Endodermal cell (in vitro differentiated cells): Measurements from ENCODE around the gene KIRREL3. TPM values are rescaled to one million over a fixed set of nuclear protein-coding genes. Genes with fewer than 3 reads are reported as not detected.

ENCODE experiments used
- DNase-seq: peaks from one replicate; pipeline ENCODE4 v3.0.0-alpha.2; 2017
- H3K27ac ChIP-seq: 2 replicates; pipeline ENCODE4 v1.5.1; 2013; ENCODE audit warnings: mild to moderate bottlenecking, low read depth, low read length, moderate library complexity
- H3K27me3 ChIP-seq: 2 replicates; pipeline ENCODE4 v1.6.1; 2013; ENCODE audit warnings: mild to moderate bottlenecking, low read length, moderate library complexity; ENCODE audit not compliant: insufficient read depth, control insufficient read depth, poor library complexity, severe bottlenecking
- H3K36me3 ChIP-seq: 2 replicates; pipeline ENCODE4 v1.7.0; 2013; ENCODE audit warnings: mild to moderate bottlenecking, low read length, moderate library complexity; ENCODE audit not compliant: control insufficient read depth, insufficient read depth
- H3K4me1 ChIP-seq: one replicate; pipeline ENCODE4 v1.7.0; 2013; ENCODE audit warnings: low read length; ENCODE audit not compliant: control insufficient read depth, insufficient read depth
- H3K4me3 ChIP-seq: 2 replicates; pipeline ENCODE4 v1.5.1; 2013; ENCODE audit warnings: mild to moderate bottlenecking, low read length, moderate library complexity
- H3K9ac ChIP-seq: 2 replicates; pipeline ENCODE4 v1.6.1; 2013; ENCODE audit warnings: mild to moderate bottlenecking, low read length, moderate library complexity; ENCODE audit not compliant: poor library complexity, severe bottlenecking; ENCODE audit errors: extremely low read depth
- H3K9me3 ChIP-seq: 2 replicates; pipeline ENCODE4 v1.6.1; 2013; ENCODE audit warnings: mild to moderate bottlenecking, low read length, moderate library complexity; ENCODE audit not compliant: control insufficient read depth
- H3K27ac Mint-ChIP-seq: 2 replicates; pipeline ENCODE4 v1.8.0; 2020; ENCODE audit warnings: mixed read lengths
- H3K27me3 Mint-ChIP-seq: 2 replicates; pipeline ENCODE4 v1.8.0; 2021; ENCODE audit warnings: mild to moderate bottlenecking, mixed read lengths; ENCODE audit not compliant: insufficient read depth
- H3K36me3 Mint-ChIP-seq: 2 replicates; pipeline ENCODE4 v1.8.0; 2020; ENCODE audit warnings: low read depth, mixed read lengths
- H3K4me1 Mint-ChIP-seq: 2 replicates; pipeline ENCODE4 v1.8.0; 2020; ENCODE audit warnings: mixed read lengths
- H3K4me3 Mint-ChIP-seq: 2 replicates; pipeline ENCODE4 v1.8.0; 2020; ENCODE audit warnings: mild to moderate bottlenecking, moderate library complexity, mixed read lengths
- H3K9me3 Mint-ChIP-seq: 2 replicates; pipeline ENCODE4 v1.8.0; 2020; ENCODE audit warnings: mild to moderate bottlenecking, mixed read lengths
- WGBS, 2 experiments: methylation state at CpG; one replicate each; pipeline versions ENCODE4 v1.1.5 to v1.1.7; 2013; ENCODE audit warnings: missing lambda C conversion rate in 2 of 2, mixed read lengths in 1 of 2; ENCODE audit not compliant: insufficient coverage in 1 of 2, insufficient read length in 1 of 2; 5-methylcytosine and 5-hydroxymethylcytosine counted together
- total RNA-seq, 2 donors: library from RNA; stranded (reverse); fragmentation: NEBNext Ultra II Directional in 1 of 2; extraction: Animal tissue kit (Norgen Biotek cat#: 25700) in 1 of 2; gene quantifications; 2 replicates in 1 of 2; 3 replicates in 1 of 2; pipeline ENCODE4 v1.2.1, GENCODE V29; 2021
- TF ChIP-seq, protein P1 (sequence below): fragments of 200-600 bp; sonication (generic); conservative IDR thresholded peaks from 2 replicates; pipeline ENCODE4 v1.5.0; 2021; ENCODE audit warnings: antibody characterized with exemption, mild to moderate bottlenecking

The KIRREL3 gene
- total RNA-seq, 2 donors from 2014 or later = 1.1 to 1.4 TPM

DNA sequence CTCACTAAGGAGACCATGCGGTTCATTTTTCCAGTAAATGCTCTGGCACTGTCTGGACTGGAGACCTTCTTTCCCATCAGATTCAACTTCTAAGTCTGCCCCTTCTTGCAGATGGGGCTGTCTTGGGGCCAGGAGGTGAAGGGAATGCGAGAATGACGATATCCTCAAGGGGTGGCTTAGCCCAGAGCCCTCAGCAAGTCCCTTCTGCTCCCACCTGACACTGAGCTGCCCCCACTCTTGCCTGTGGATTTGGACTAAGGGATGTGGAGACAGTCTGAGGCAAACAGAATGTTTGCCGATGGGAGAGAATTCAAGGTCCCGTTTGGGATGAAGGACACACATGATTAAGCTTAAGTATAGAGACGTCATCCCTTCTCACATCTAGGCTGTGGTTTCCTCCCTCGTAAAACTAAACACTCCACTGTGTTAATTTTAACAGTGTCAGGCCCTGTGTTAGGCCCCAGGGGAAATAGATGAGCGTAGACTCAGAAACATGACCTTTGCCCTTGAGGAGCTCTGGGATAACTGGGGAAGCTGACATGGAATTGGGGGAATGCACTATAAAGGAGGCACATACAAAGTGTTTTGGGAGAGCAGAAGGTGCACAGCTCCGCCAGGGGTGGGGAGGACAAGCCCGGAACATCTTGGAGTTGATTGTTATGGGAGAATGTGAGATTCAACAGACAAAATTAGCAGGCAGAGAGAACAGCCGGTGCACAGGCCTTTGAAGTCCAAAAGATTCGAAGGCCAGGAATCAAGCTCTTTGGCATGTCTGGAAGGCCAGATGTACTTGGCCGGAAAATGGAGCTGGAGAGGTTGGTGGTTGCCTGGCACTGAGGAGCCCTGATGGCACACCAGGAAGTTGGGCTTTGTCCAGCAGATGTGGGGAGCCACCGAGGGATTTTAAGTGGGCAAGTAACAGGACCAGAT is 573.5 kb downstream of the KIRREL3 start:
- peaks cover 30% of the 10 kb centered on the region for H3K27me3 Mint-ChIP-seq
- WGBS, 2 experiments = 89 to 93% methylated on average over 11 to 14 of the region's 14 CpGs
- H3K9me3 Mint-ChIP-seq = no peaks in the 10 kb centered on the region
- no peaks in the 10 kb centered on the region for H3K36me3 Mint-ChIP-seq
- TF ChIP-seq, protein P1, sequence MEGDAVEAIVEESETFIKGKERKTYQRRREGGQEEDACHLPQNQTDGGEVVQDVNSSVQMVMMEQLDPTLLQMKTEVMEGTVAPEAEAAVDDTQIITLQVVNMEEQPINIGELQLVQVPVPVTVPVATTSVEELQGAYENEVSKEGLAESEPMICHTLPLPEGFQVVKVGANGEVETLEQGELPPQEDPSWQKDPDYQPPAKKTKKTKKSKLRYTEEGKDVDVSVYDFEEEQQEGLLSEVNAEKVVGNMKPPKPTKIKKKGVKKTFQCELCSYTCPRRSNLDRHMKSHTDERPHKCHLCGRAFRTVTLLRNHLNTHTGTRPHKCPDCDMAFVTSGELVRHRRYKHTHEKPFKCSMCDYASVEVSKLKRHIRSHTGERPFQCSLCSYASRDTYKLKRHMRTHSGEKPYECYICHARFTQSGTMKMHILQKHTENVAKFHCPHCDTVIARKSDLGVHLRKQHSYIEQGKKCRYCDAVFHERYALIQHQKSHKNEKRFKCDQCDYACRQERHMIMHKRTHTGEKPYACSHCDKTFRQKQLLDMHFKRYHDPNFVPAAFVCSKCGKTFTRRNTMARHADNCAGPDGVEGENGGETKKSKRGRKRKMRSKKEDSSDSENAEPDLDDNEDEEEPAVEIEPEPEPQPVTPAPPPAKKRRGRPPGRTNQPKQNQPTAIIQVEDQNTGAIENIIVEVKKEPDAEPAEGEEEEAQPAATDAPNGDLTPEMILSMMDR = no peak
- H3K4me1 Mint-ChIP-seq = no peaks in the 10 kb centered on the region
- no peak overlapping the region for H3K9ac ChIP-seq
- no peaks in the 10 kb centered on the region for H3K9me3 ChIP-seq
- no peak overlapping the region for H3K27ac ChIP-seq
- H3K4me1 ChIP-seq = no peaks in the 10 kb centered on the region
- H3K27me3 ChIP-seq = peaks cover 30% of the 10 kb centered on the region
- no peak overlapping the region for H3K27ac Mint-ChIP-seq
- no peak for DNase-seq
- no peak overlapping the region for H3K4me3 ChIP-seq
- no peak overlapping the region for H3K4me3 Mint-ChIP-seq
- no peaks in the 10 kb centered on the region for H3K36me3 ChIP-seq

DNA sequence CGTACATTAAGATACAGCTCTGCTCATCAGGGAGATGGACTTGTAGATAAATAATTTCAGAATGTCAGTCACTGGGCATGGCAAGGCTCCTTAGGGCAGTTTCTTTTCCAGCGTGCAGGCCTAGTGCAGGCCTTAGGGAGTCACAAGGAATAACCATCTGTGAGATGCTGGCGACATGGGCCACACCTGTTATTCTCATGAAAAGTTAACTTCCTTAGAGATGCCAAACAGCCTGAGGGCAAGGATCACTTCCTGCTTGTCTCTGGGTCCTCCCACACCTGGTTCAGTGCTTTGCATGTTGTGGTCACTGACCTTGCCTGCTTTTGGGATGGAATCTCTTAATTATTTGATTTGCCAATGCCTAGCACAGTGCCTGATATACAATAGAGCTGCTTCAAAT is 574.5 kb downstream of the KIRREL3 start:
- Histone ChIP-seq H3K9me3 (no peaks in the 10 kb centered on the region), H3K27ac (no peak overlapping the region), H3K36me3 (no peaks in the 10 kb centered on the region), H3K9ac (no peak overlapping the region), H3K4me3 (no peak overlapping the region), H3K4me1 (no peaks in the 10 kb centered on the region), H3K27me3 (peaks cover 40% of the 10 kb centered on the region)
- no peak overlapping the region for H3K4me3 Mint-ChIP-seq
- H3K27me3 Mint-ChIP-seq = peaks cover 40% of the 10 kb centered on the region
- H3K9me3 Mint-ChIP-seq = no peaks in the 10 kb centered on the region
- no peak for DNase-seq
- no peaks in the 10 kb centered on the region for H3K36me3 Mint-ChIP-seq
- peaks cover 2% of the 10 kb centered on the region for H3K4me1 Mint-ChIP-seq
- TF ChIP-seq, protein P1 = no peak
- H3K27ac Mint-ChIP-seq = no peak overlapping the region
- 93 to 98% methylated on average over 3 of the region's 3 CpGs for WGBS, 2 experiments

DNA sequence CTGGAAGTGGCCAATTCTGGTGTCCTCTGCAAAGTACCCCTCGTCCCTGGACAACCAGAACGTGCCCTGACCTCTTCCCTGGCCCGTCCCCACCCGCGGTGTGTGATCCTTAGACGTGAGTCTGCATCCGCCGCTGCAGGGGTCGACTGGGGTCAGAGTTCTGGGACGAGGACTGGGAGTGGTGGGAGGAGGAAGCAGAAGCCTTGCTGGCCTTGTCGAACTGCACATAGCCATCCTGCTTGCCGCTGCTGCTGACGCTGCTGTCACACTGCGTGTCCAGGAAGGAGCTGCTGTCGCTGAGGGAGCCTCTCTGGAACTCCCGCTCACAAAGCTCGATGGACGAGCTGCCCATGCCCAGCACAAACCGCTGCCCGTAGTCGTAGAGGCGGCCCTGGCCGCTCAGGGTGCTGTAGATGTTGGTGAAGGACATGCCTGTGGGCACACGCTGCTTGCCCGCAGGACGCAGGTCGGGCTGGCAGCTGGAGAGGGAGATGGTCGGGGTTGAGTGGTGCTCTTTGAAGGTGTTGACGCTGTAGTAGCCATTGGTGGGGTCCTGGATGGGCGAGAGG is 576.0 kb downstream of the KIRREL3 start:
- no peaks in the 10 kb centered on the region for H3K36me3 ChIP-seq
- H3K27me3 ChIP-seq = peaks cover 44% of the 10 kb centered on the region
- H3K4me1 ChIP-seq = no peaks in the 10 kb centered on the region
- H3K9ac ChIP-seq = no peak overlapping the region
- TF ChIP-seq, protein P1 = no peak
- no peak overlapping the region for H3K27ac ChIP-seq
- H3K36me3 Mint-ChIP-seq = no peaks in the 10 kb centered on the region
- 87 to 92% methylated on average over 21 to 30 of the region's 30 CpGs for WGBS, 2 experiments
- no peak overlapping the region for H3K4me3 Mint-ChIP-seq
- H3K9me3 Mint-ChIP-seq = no peaks in the 10 kb centered on the region
- peaks cover 42% of the 10 kb centered on the region for H3K27me3 Mint-ChIP-seq
- peaks cover 9% of the 10 kb centered on the region for H3K4me1 Mint-ChIP-seq
- no peak overlapping the region for H3K27ac Mint-ChIP-seq
- no peak overlapping the region for H3K4me3 ChIP-seq
- DNase-seq = no peak
- no peaks in the 10 kb centered on the region for H3K9me3 ChIP-seq
